ENCODE results near the gene MAF. TPM values are rescaled to one million over a fixed set of nuclear protein-coding genes. Genes with fewer than 3 reads are reported as not detected.

The MAF gene
- total RNA-seq, 1 experiment from 2014 or later, result 6.6 TPM

DNA sequence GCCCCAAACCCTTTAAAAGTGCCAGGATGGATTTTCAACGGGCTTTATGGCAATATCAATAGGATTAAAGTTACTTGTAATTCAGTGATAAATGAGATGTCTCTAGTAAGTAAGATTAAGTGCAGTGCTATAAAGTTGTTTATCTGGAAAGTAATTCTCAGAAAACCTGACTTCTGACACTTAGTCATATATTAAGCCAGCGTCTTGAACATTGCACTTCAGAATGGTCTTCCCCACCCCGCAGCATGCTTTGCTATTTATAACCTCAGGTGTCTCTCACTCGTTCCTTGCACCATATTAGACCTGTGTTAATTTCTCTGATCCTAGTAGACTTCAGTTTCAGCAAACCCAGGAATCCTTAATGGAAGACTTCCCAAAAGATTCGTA lies 2.1 kb upstream of the MAF start:
- no peaks in the 10 kb centered on the region for H3K9me3 Mint-ChIP-seq
- H3K4me1 Mint-ChIP-seq, result peaks cover 28% of the 10 kb centered on the region
- CTCF ChIA-PET, result interaction anchor here (0.6 to 2.8 kb wide), 41 partner anchors 11 to 1486 kb away, joined by 3 to 13 read pairs (median 3); no protein-coding TSS in a partner anchor
- POLR2A ChIA-PET, result interaction anchor here (0.7 kb wide), 1 partner anchor 765 kb away, joined by 3 read pairs; no protein-coding TSS in a partner anchor
- peaks cover 17% of the 10 kb centered on the region for H3K27me3 Mint-ChIP-seq (ENCODE audit: low read depth)
- ATAC-seq (no peak), DNase-seq (ENCODE audit: low spot score) (no peak)
- TF ChIP-seq PRRX2 (CRISPR knock-in tag; IDR thresholded peaks at IDR 0.05) (no peak), IRF2 (CRISPR knock-in tag; IDR thresholded peaks at IDR 0.05; ENCODE audit: borderline replicate concordance, low read depth) (no peak), NFATC4 (CRISPR knock-in tag; IDR thresholded peaks at IDR 0.05) (no peak), ATF1 (CRISPR knock-in tag; IDR thresholded peaks at IDR 0.05) (no peak), ELF4 (CRISPR knock-in tag; IDR thresholded peaks at IDR 0.05; ENCODE audit: low read depth) (no peak)
- TF ChIP-seq, protein P1, sequence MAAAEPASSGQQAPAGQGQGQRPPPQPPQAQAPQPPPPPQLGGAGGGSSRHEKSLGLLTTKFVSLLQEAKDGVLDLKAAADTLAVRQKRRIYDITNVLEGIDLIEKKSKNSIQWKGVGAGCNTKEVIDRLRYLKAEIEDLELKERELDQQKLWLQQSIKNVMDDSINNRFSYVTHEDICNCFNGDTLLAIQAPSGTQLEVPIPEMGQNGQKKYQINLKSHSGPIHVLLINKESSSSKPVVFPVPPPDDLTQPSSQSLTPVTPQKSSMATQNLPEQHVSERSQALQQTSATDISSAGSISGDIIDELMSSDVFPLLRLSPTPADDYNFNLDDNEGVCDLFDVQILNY (CRISPR knock-in tag; IDR thresholded peaks at IDR 0.05), result no peak
- TF ChIP-seq, protein P2, sequence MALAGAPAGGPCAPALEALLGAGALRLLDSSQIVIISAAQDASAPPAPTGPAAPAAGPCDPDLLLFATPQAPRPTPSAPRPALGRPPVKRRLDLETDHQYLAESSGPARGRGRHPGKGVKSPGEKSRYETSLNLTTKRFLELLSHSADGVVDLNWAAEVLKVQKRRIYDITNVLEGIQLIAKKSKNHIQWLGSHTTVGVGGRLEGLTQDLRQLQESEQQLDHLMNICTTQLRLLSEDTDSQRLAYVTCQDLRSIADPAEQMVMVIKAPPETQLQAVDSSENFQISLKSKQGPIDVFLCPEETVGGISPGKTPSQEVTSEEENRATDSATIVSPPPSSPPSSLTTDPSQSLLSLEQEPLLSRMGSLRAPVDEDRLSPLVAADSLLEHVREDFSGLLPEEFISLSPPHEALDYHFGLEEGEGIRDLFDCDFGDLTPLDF (CRISPR knock-in tag; IDR thresholded peaks at IDR 0.05), result no peak
- TF ChIP-seq, protein P3, sequence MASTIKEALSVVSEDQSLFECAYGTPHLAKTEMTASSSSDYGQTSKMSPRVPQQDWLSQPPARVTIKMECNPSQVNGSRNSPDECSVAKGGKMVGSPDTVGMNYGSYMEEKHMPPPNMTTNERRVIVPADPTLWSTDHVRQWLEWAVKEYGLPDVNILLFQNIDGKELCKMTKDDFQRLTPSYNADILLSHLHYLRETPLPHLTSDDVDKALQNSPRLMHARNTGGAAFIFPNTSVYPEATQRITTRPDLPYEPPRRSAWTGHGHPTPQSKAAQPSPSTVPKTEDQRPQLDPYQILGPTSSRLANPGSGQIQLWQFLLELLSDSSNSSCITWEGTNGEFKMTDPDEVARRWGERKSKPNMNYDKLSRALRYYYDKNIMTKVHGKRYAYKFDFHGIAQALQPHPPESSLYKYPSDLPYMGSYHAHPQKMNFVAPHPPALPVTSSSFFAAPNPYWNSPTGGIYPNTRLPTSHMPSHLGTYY (CRISPR knock-in tag; IDR thresholded peaks at IDR 0.05), result no peak
- H3K4me3 Mint-ChIP-seq, result peak overlapping the region; percentile 93
- no peaks in the 10 kb centered on the region for H3K36me3 Mint-ChIP-seq
- H3K27ac Mint-ChIP-seq, result no peak overlapping the region

DNA sequence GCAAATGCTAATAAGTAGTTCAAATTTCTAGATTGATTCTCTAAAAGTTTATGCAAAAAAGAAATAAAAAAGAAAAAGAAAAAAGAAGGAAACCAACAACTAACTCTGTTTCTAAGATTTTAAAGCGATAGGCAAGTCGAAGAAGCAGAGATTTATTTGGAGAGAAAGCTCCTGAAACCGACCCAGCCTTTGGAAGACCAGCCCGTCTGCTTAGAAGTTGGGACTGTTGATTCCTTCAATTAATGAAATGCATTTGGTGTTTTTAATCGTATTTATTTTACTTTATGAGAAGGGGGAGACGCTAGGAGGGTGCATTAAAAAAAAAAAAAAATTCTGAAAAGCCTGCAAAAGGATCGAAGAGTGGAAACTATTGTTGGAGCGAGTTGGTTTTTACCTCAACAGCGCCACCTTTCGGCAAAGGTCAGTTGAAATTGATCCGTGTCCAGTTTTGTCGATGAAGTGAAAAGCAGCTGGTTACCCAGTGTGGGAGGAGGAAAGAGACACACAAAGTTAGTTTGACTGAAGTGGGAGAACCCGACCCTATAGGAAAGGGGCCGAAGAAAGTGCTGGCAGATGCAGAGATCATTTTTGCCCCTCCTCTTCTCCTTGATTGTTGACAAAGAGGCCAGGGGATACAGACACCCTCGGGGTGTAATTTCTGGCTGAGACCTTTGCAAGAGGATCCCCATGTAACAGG lies 1.5 kb upstream of the MAF start:
- TF ChIP-seq, protein P4, sequence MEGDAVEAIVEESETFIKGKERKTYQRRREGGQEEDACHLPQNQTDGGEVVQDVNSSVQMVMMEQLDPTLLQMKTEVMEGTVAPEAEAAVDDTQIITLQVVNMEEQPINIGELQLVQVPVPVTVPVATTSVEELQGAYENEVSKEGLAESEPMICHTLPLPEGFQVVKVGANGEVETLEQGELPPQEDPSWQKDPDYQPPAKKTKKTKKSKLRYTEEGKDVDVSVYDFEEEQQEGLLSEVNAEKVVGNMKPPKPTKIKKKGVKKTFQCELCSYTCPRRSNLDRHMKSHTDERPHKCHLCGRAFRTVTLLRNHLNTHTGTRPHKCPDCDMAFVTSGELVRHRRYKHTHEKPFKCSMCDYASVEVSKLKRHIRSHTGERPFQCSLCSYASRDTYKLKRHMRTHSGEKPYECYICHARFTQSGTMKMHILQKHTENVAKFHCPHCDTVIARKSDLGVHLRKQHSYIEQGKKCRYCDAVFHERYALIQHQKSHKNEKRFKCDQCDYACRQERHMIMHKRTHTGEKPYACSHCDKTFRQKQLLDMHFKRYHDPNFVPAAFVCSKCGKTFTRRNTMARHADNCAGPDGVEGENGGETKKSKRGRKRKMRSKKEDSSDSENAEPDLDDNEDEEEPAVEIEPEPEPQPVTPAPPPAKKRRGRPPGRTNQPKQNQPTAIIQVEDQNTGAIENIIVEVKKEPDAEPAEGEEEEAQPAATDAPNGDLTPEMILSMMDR (IDR thresholded peaks at IDR 0.05), result peak; percentile 78
- TF ChIP-seq, protein P5, sequence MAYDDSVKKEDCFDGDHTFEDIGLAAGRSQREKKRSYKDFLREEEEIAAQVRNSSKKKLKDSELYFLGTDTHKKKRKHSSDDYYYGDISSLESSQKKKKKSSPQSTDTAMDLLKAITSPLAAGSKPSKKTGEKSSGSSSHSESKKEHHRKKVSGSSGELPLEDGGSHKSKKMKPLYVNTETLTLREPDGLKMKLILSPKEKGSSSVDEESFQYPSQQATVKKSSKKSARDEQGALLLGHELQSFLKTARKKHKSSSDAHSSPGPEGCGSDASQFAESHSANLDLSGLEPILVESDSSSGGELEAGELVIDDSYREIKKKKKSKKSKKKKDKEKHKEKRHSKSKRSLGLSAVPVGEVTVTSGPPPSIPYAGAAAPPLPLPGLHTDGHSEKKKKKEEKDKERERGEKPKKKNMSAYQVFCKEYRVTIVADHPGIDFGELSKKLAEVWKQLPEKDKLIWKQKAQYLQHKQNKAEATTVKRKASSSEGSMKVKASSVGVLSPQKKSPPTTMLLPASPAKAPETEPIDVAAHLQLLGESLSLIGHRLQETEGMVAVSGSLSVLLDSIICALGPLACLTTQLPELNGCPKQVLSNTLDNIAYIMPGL (CRISPR knock-in tag; IDR thresholded peaks at IDR 0.05), result 0 out of 2 replicates have a peak, but pooled peaks have one; percentile 22
- TF ChIP-seq TCF7 (CRISPR knock-in tag; IDR thresholded peaks at IDR 0.05; ENCODE audit: low read depth), result no peak
- H3K4me3 Mint-ChIP-seq, result peak overlapping the region; percentile 93
- no peaks in the 10 kb centered on the region for H3K9me3 Mint-ChIP-seq
- no peak overlapping the region for H3K27ac Mint-ChIP-seq
- H3K4me1 Mint-ChIP-seq, result peaks cover 32% of the 10 kb centered on the region
- no peaks in the 10 kb centered on the region for H3K36me3 Mint-ChIP-seq
- ChIA-PET CTCF (interaction anchor here (0.6 to 2.8 kb wide), 59 partner anchors 12 to 1517 kb away, joined by 3 to 13 read pairs (median 3); no protein-coding TSS in a partner anchor), POLR2A (interaction anchor here (0.7 kb wide), 2 partner anchors 444 to 766 kb away, joined by 3 to 5 read pairs; no protein-coding TSS in a partner anchor)
- peaks cover 21% of the 10 kb centered on the region for H3K27me3 Mint-ChIP-seq (ENCODE audit: low read depth)
- DNase-seq (ENCODE audit: low spot score), result peak; percentile 83
- ATAC-seq, result peak; percentile 5; the same call in 1 of the 2 replicates

DNA sequence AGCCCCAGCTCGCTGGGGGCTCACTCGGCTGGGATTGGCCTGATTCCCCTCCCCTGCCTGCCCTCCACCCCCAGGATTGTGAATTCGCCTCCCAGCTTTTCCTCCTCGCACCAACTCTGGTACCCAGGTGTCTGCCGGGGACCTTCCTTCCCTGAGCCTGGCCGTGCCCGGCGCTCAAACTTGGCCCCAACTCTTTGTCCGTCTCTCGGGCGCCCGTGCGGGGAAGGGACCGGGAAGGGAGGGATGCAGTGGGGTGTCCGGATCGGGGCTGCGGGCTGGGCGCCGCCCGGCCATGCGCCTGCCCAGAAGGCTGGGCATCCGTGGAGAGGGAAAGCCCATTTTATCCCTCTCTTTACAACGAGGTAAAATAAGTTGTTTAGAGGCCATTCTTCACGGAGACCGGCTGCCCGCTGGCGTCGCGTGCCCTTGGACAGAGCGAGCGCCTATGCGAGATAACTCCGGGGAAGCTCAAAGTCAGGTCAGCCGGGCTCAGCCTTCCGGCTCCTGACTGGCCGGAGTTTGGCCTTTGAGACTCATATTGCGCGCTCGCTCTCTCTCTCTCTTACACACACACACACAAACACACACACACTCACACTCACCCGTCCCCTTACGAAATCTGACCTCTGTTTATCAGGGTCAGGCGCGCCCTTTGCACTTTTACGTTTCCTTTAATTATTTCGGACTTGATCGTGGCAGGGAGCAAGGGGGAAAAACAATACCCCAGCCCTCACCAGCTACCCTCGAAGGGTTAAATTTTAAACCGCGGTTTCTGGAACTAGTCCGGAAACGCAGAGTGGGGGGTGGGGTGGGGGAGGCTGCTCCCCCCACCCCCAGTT lies 774 bp upstream of the MAF start:
- Mint-ChIP-seq H3K9me3 (no peaks in the 10 kb centered on the region), H3K27ac (no peak overlapping the region), H3K27me3 (ENCODE audit: low read depth) (peaks cover 21% of the 10 kb centered on the region), H3K4me3 (peak overlapping the region; percentile 93), H3K4me1 (peaks cover 35% of the 10 kb centered on the region), H3K36me3 (no peaks in the 10 kb centered on the region)
- peak; percentile 3 for ATAC-seq
- DNase-seq (ENCODE audit: low spot score), result peak; percentile 35
- CTCF ChIA-PET, result interaction anchor here (0.6 to 2.8 kb wide), 43 partner anchors 12 to 1518 kb away, joined by 3 to 13 read pairs (median 4); no protein-coding TSS in a partner anchor
- POLR2A ChIA-PET, result interaction anchor here (0.6 to 0.7 kb wide), 2 partner anchors 153 to 444 kb away, joined by 4 to 5 read pairs; no protein-coding TSS in a partner anchor
- TF ChIP-seq KAT7 (CRISPR knock-in tag; IDR thresholded peaks at IDR 0.05; ENCODE audit: borderline replicate concordance) (no peak), NFE2L1 (CRISPR knock-in tag; IDR thresholded peaks at IDR 0.05) (no peak)
- TF ChIP-seq, protein P6, sequence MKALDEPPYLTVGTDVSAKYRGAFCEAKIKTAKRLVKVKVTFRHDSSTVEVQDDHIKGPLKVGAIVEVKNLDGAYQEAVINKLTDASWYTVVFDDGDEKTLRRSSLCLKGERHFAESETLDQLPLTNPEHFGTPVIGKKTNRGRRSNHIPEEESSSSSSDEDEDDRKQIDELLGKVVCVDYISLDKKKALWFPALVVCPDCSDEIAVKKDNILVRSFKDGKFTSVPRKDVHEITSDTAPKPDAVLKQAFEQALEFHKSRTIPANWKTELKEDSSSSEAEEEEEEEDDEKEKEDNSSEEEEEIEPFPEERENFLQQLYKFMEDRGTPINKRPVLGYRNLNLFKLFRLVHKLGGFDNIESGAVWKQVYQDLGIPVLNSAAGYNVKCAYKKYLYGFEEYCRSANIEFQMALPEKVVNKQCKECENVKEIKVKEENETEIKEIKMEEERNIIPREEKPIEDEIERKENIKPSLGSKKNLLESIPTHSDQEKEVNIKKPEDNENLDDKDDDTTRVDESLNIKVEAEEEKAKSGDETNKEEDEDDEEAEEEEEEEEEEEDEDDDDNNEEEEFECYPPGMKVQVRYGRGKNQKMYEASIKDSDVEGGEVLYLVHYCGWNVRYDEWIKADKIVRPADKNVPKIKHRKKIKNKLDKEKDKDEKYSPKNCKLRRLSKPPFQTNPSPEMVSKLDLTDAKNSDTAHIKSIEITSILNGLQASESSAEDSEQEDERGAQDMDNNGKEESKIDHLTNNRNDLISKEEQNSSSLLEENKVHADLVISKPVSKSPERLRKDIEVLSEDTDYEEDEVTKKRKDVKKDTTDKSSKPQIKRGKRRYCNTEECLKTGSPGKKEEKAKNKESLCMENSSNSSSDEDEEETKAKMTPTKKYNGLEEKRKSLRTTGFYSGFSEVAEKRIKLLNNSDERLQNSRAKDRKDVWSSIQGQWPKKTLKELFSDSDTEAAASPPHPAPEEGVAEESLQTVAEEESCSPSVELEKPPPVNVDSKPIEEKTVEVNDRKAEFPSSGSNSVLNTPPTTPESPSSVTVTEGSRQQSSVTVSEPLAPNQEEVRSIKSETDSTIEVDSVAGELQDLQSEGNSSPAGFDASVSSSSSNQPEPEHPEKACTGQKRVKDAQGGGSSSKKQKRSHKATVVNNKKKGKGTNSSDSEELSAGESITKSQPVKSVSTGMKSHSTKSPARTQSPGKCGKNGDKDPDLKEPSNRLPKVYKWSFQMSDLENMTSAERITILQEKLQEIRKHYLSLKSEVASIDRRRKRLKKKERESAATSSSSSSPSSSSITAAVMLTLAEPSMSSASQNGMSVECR (CRISPR knock-in tag; IDR thresholded peaks at IDR 0.05; ENCODE audit: borderline replicate concordance), result peak; percentile 9; the same call in 1 of the 2 replicates
